CD4-positive, CD25-positive, alpha-beta regulatory T cell (primary cell): ENCODE measurements around the gene PLAGL1. TPM values are rescaled to one million over a fixed set of nuclear protein-coding genes. Genes with fewer than 3 reads are reported as not detected.

Experiments
- ATAC-seq, 2 donors: fragments of 150-1000 bp; cut with Tn5 transposase; one replicate each; pipeline ENCODE4 v1.10.0; 2021; ENCODE audit warnings: low read depth in 2 of 2, moderate number of reproducible peaks in 2 of 2, moderate library complexity in 1 of 2
- DNase-seq, 3 donors: peaks; one replicate each; pipeline versions ENCODE4 v3.0.0 to v3.0.0-alpha.2; 2012 to 2022; ENCODE audit warnings: mixed read lengths in 1 of 3
- H3K27ac ChIP-seq: one replicate; pipeline ENCODE4 v1.7.0; 2013; ENCODE audit warnings: mild to moderate bottlenecking, low read length; ENCODE audit not compliant: insufficient read depth, poor library complexity, severe bottlenecking
- H3K27me3 ChIP-seq: one replicate; pipeline ENCODE4 v1.7.0; 2013; ENCODE audit warnings: low read length; ENCODE audit not compliant: control insufficient read depth, insufficient read depth
- H3K36me3 ChIP-seq: one replicate; pipeline ENCODE4 v1.7.0; 2013; ENCODE audit warnings: mild to moderate bottlenecking, low read length, moderate library complexity; ENCODE audit not compliant: control insufficient read depth, insufficient read depth
- H3K4me1 ChIP-seq: 2 replicates; pipeline ENCODE4 v1.7.0; 2013; ENCODE audit warnings: mild to moderate bottlenecking, low read length; ENCODE audit not compliant: insufficient read depth, control insufficient read depth, poor library complexity, severe bottlenecking
- H3K4me3 ChIP-seq: one replicate; pipeline ENCODE4 v1.7.0; 2013; ENCODE audit warnings: low read depth, mild to moderate bottlenecking, low read length, moderate library complexity
- H3K9me3 ChIP-seq, 2 experiments: 1 replicate in 1 of 2; 2 replicates in 1 of 2; pipeline ENCODE4 v1.7.0; 2013; ENCODE audit warnings: low read length in 2 of 2, mild to moderate bottlenecking in 1 of 2, moderate library complexity in 1 of 2; ENCODE audit not compliant: control insufficient read depth in 2 of 2
- H3K27ac Mint-ChIP-seq, 3 donors: one replicate each; pipeline ENCODE4 v1.8.0; 2020 to 2022; ENCODE audit warnings: mild to moderate bottlenecking in 3 of 3, mixed read lengths in 3 of 3, moderate library complexity in 2 of 3
- H3K27me3 Mint-ChIP-seq: one replicate; pipeline ENCODE4 v1.8.0; 2022; ENCODE audit warnings: mild to moderate bottlenecking, mixed read lengths
- H3K36me3 Mint-ChIP-seq: one replicate; pipeline ENCODE4 v1.8.0; 2020; ENCODE audit warnings: mixed read lengths
- H3K4me1 Mint-ChIP-seq, 4 donors: one replicate each; pipeline ENCODE4 v1.8.0; 2020 to 2022; ENCODE audit warnings: mixed read lengths in 4 of 4, mild to moderate bottlenecking in 1 of 4
- H3K4me3 Mint-ChIP-seq, 4 donors: one replicate each; pipeline ENCODE4 v1.8.0; 2020 to 2022; ENCODE audit warnings: mild to moderate bottlenecking in 4 of 4, mixed read lengths in 4 of 4, moderate library complexity in 3 of 4
- H3K9me3 Mint-ChIP-seq, 7 donors: one replicate each; pipeline ENCODE4 v1.8.0; 2020 to 2022; ENCODE audit warnings: mixed read lengths in 7 of 7, mild to moderate bottlenecking in 3 of 7, moderate library complexity in 2 of 7
- polyA plus RNA-seq, 4 donors: library from polyadenylated mRNA; unstranded; fragments of 300-500 nt; fragmentation: Illumina TruSeq; gene quantifications; one replicate each; pipeline ENCODE4 v1.2.3, GENCODE V29; 2021
- total RNA-seq: library from RNA; stranded (reverse); gene quantifications from one replicate; pipeline ENCODE4 v1.2.3, GENCODE V29; 2022

PLAGL1 gene
- total and polyA plus RNA-seq, 5 donors from 2014 or later = 1.4 to 4.7 (median 2.8) TPM

GRCh38 chr6:143940011-143940597 lies 68.0 kb downstream of the PLAGL1 start:
- H3K27ac Mint-ChIP-seq = no peak overlapping the region
- Histone ChIP-seq H3K4me1 (no peaks in the 10 kb centered on the region), H3K4me3 (no peak overlapping the region), H3K27ac (no peak overlapping the region), H3K27me3 (peaks cover 3% of the 10 kb centered on the region), H3K9me3 (no peaks in the 10 kb centered on the region), H3K36me3 (no peaks in the 10 kb centered on the region)
- no peak overlapping the region for H3K4me3 Mint-ChIP-seq
- peaks cover 6% of the 10 kb centered on the region for H3K27me3 Mint-ChIP-seq
- DNase-seq = peak; percentile 43 to 82 (median 64)
- H3K36me3 Mint-ChIP-seq = no peaks in the 10 kb centered on the region
- ATAC-seq = peak; percentile 90 to 91
- no peaks in the 10 kb centered on the region for H3K9me3 Mint-ChIP-seq
- H3K4me1 Mint-ChIP-seq = peaks cover 4 to 10% (median 7%) of the 10 kb centered on the region in 4 donors

GRCh38 chr6:143939364-143939763 lies 68.7 kb downstream of the PLAGL1 start:
- Histone ChIP-seq H3K4me3 (no peak overlapping the region), H3K9me3 (no peaks in the 10 kb centered on the region), H3K4me1 (no peaks in the 10 kb centered on the region), H3K36me3 (no peaks in the 10 kb centered on the region), H3K27ac (no peak overlapping the region), H3K27me3 (peaks cover 3% of the 10 kb centered on the region)
- peaks cover 8% of the 10 kb centered on the region for H3K27me3 Mint-ChIP-seq
- H3K27ac Mint-ChIP-seq = no peak overlapping the region
- DNase-seq (no peak), ATAC-seq (no peak)
- peaks cover 4 to 10% (median 7%) of the 10 kb centered on the region in 4 donors for H3K4me1 Mint-ChIP-seq
- no peaks in the 10 kb centered on the region for H3K9me3 Mint-ChIP-seq
- H3K4me3 Mint-ChIP-seq = no peak overlapping the region
- no peaks in the 10 kb centered on the region for H3K36me3 Mint-ChIP-seq

- no peak overlapping the region for H3K4me3 Mint-ChIP-seq
- Histone ChIP-seq H3K9me3 (no peaks in the 10 kb centered on the region), H3K4me1 (no peaks in the 10 kb centered on the region), H3K27ac (no peak overlapping the region), H3K27me3 (peaks cover 3% of the 10 kb centered on the region), H3K4me3 (no peak overlapping the region), H3K36me3 (no peaks in the 10 kb centered on the region)
- no peak overlapping the region for H3K27ac Mint-ChIP-seq
- peaks cover 4 to 10% (median 7%) of the 10 kb centered on the region in 4 donors for H3K4me1 Mint-ChIP-seq
- peaks cover 0 to 1% (median 0%) of the 10 kb centered on the region in 7 donors for H3K9me3 Mint-ChIP-seq
- H3K36me3 Mint-ChIP-seq = no peaks in the 10 kb centered on the region
- no peak for ATAC-seq
- DNase-seq = no peak
- H3K27me3 Mint-ChIP-seq = peaks cover 11% of the 10 kb centered on the region
Observed at GRCh38 chr6:143937668-143937970, 70.4 kb downstream of the PLAGL1 start.

GRCh38 chr6:143936778-143937667 lies 71.0 kb downstream of the PLAGL1 start:
- H3K9me3 Mint-ChIP-seq = peaks cover 0 to 6% (median 1%) of the 10 kb centered on the region in 7 donors
- Histone ChIP-seq H3K36me3 (no peaks in the 10 kb centered on the region), H3K27ac (no peak overlapping the region), H3K27me3 (peaks cover 3% of the 10 kb centered on the region), H3K4me3 (no peak overlapping the region), H3K9me3 (no peaks in the 10 kb centered on the region), H3K4me1 (no peaks in the 10 kb centered on the region)
- H3K4me3 Mint-ChIP-seq = no peak overlapping the region
- H3K27ac Mint-ChIP-seq = no peak overlapping the region
- no peaks in the 10 kb centered on the region for H3K36me3 Mint-ChIP-seq
- DNase-seq = no peak
- no peak for ATAC-seq
- peaks cover 10% of the 10 kb centered on the region for H3K27me3 Mint-ChIP-seq
- H3K4me1 Mint-ChIP-seq = peaks cover 4 to 8% (median 6%) of the 10 kb centered on the region in 4 donors

GRCh38 chr6:143936347-143936746 lies 71.7 kb downstream of the PLAGL1 start:
- Mint-ChIP-seq H3K27ac (no peak overlapping the region), H3K36me3 (no peaks in the 10 kb centered on the region), H3K4me1 (peaks cover 4 to 8% (median 6%) of the 10 kb centered on the region in 4 donors), H3K27me3 (peaks cover 5% of the 10 kb centered on the region), H3K4me3 (no peak overlapping the region), H3K9me3 (peaks cover 0 to 7% (median 1%) of the 10 kb centered on the region in 7 donors)
- no peaks in the 10 kb centered on the region for H3K9me3 ChIP-seq
- peaks cover 3% of the 10 kb centered on the region for H3K27me3 ChIP-seq
- no peak overlapping the region for H3K27ac ChIP-seq
- no peak overlapping the region for H3K4me3 ChIP-seq
- H3K36me3 ChIP-seq = no peaks in the 10 kb centered on the region
- ATAC-seq (no peak), DNase-seq (no peak)
- no peaks in the 10 kb centered on the region for H3K4me1 ChIP-seq

- no peak for DNase-seq
- peaks cover under 1 to 2% (median 1%) of the 10 kb centered on the region in 4 donors for H3K4me1 Mint-ChIP-seq
- H3K9me3 Mint-ChIP-seq = peaks cover 0 to 12% (median 5%) of the 10 kb centered on the region in 7 donors
- H3K36me3 Mint-ChIP-seq = no peaks in the 10 kb centered on the region
- H3K4me1 ChIP-seq = no peaks in the 10 kb centered on the region
- no peak overlapping the region for H3K27ac ChIP-seq
- H3K9me3 ChIP-seq = no peaks in the 10 kb centered on the region
- no peak overlapping the region for H3K4me3 Mint-ChIP-seq
- no peak overlapping the region for H3K27ac Mint-ChIP-seq
- ATAC-seq = no peak
- no peak overlapping the region for H3K4me3 ChIP-seq
- H3K27me3 ChIP-seq = peaks cover 3% of the 10 kb centered on the region
- no peaks in the 10 kb centered on the region for H3K36me3 ChIP-seq
- H3K27me3 Mint-ChIP-seq = peaks cover 12% of the 10 kb centered on the region
Observed at GRCh38 chr6:143934867-143935266, 73.2 kb downstream of the PLAGL1 start.

GRCh38 chr6:143934331-143934730 lies 73.7 kb downstream of the PLAGL1 start:
- Mint-ChIP-seq H3K36me3 (no peaks in the 10 kb centered on the region), H3K27ac (no peak overlapping the region), H3K27me3 (peaks cover 18% of the 10 kb centered on the region), H3K9me3 (peaks cover 2 to 12% (median 5%) of the 10 kb centered on the region in 7 donors), H3K4me1 (no peaks in the 10 kb centered on the region), H3K4me3 (no peak overlapping the region)
- no peaks in the 10 kb centered on the region for H3K9me3 ChIP-seq
- no peak for ATAC-seq
- H3K27ac ChIP-seq = no peak overlapping the region
- no peaks in the 10 kb centered on the region for H3K36me3 ChIP-seq
- no peak overlapping the region for H3K4me3 ChIP-seq
- no peaks in the 10 kb centered on the region for H3K4me1 ChIP-seq
- peaks cover 3% of the 10 kb centered on the region for H3K27me3 ChIP-seq
- no peak for DNase-seq
